Measurements from ENCODE around the gene PSMC3IP.
A peak's percentile ranks its signal among the peaks of the same experiment; 100 is the strongest.
"Not testable (repeated sequence)": the region's sequence is repeated elsewhere in the genome, so short reads cannot be mapped to it uniquely, and the experiment has no call there.

The PSMC3IP gene

DNA sequence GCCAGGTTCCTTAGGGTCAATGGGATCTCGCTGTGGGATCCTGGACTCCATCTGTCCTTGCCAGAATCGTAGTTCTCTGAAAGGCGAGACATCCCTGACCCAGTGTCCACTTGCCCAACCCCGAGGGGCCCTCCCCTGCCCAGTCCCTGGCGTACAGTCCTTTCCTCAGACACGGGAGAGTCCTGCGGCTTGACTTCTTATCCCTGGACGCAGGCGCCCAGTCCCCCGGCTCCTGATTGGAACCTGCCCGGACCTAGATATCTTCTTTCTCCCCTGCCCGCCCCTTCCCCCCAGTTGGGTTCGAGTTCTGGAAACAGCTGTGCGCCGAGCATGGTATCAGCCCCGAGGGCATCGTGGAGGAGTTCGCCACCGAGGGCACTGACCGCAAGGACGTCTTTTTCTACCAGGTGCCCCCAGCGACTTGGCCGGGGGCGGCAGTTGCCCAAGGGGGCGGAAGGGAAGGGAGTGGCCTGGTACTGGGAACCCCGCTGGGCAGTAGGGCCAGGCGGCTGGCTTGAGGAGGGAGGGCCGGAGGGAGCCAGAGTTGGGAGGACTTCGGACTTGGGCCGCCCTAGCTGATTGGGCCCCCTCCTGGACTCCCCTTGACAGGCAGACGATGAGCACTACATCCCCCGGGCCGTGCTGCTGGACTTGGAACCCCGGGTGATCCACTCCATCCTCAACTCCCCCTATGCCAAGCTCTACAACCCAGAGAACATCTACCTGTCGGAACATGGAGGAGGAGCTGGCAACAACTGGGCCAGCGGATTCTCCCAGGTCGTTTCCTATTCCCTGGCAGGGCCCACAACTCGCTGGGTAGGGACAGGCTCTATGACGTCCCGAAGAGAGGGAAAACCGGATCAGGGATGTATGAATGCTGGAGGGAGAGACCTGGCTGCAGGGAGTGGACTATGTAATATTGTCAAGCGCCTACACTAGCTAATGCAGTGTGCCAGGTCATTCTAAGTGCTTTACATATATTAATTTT lies 32.6 kb upstream of the PSMC3IP start:
- Histone ChIP-seq H3K4me3 (ENCODE audit: insufficient read depth, low read depth, low read length, poor library complexity, severe bottlenecking) (peak overlapping the region; percentile 77), H3K27ac (ENCODE audit: insufficient read depth, low read length, poor library complexity, severe bottlenecking) (peak overlapping the region; percentile 72), H3K36me3 (ENCODE audit: control insufficient read depth, insufficient read depth, low read length) (peaks cover 23% of the 10 kb centered on the region), H3K4me1 (ENCODE audit: control insufficient read depth, insufficient read depth, low read length, poor library complexity, severe bottlenecking) (peaks cover 20% of the 10 kb centered on the region)
- not testable (repeated sequence) for H3K9me3 ChIP-seq (ENCODE audit: control insufficient read depth, low read length); H3K27me3 ChIP-seq (replicated peaks; ENCODE audit: control insufficient read depth, insufficient read depth, low read length, poor library complexity, severe bottlenecking)
- DNase-seq, result peak in 1 of 3 donors; percentile 0

DNA sequence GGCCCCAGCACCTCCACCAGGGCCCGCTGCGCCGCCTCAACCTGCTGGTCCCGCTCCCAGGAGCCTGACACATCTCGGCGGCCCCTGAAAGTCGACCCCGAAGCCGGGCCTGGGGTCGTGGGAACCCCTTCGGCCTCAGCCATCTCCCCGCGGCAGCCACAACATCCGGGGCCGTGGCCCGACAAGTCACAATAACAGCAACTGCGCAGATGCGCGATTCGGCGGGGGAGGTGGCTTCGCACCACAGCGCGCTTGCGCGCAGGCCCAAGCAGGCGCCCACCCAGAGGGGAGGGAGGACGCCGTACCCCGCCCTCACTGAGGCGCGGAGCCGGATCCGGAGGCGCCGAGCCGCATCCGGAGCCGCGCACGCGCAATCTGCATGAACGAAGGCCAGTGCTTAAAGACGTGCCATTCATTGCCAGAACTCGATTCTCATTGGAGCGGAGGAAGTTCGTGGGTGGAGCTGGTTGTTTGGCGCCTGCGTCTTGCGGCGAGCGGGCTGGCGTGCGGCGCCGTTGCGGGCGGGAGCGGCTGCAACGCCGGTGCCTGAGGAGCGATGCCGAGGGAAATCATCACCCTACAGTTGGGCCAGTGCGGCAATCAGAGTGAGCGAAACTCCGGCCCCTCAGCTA lies 31.8 kb upstream of the PSMC3IP start, which contains the start of the genes RETREG3 and TUBG1:
TSS of gene RETREG3 (minus strand) at position 193 of the 632 bp plus-strand sequence. CDS start at position 143, 50 bp downstream.
TSS of gene TUBG1 (plus strand) at position 502 of the 632 bp plus-strand sequence. CDS start at position 557, 55 bp downstream.
- Histone ChIP-seq H3K4me1 (ENCODE audit: control insufficient read depth, insufficient read depth, low read length, poor library complexity, severe bottlenecking) (peaks cover 20% of the 10 kb centered on the region), H3K9me3 (ENCODE audit: control insufficient read depth, low read length) (no peaks in the 10 kb centered on the region), H3K27ac (ENCODE audit: insufficient read depth, low read length, poor library complexity, severe bottlenecking) (peak within 1 kb of the TSS; percentile 96)

DNA sequence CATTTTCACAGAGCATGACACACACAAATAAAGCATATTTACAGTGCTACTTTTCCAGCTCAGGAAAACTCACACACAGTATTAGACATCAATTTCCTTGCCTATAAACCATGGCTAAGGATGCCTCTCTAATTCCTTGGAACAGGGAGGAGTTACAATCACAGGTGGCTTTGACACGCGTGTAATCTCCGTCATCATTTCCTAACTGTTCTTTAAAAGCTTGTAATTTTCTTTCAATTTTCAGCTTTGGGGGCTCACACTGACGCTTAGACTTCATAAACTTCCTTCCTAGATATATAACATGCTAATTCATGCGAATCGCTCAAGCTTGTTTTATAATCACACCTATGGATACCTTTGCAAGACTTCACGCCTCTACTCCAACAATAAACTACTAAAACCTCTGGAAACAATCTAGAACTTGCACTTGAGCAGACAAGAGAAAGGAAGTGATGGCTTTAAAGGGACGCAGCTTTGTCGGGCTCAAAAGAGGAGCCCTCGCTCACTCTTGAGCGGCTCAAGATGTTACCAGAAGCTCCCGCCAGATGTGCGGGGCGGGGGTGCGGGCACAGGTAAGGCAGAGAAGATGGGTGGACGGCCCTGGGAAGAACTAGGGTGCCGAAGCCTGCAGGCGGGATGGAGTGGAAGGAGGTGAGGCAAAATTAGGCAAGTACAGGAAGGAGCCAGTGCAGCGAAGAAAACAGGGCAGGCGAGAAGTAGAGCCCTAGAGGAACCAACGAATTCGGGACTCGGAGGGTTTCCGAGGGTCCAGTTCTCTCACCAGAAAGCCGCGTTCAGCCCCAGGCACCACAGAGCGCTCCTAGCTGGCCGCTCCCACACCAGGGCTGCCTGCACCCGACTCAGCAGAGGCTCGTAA lies 31.0 kb upstream of the PSMC3IP start:
- peak overlapping the region; percentile 96 for H3K27ac ChIP-seq (ENCODE audit: insufficient read depth, low read length, poor library complexity, severe bottlenecking)
- H3K9me3 ChIP-seq (ENCODE audit: control insufficient read depth, low read length), result no peaks in the 10 kb centered on the region
- DNase-seq, result peak in 1 of 3 donors; percentile 3
- H3K4me3 ChIP-seq (ENCODE audit: insufficient read depth, low read depth, low read length, poor library complexity, severe bottlenecking), result peak overlapping the region; percentile 87
- peaks cover 20% of the 10 kb centered on the region for H3K4me1 ChIP-seq (ENCODE audit: control insufficient read depth, insufficient read depth, low read length, poor library complexity, severe bottlenecking)
- H3K27me3 ChIP-seq (replicated peaks; ENCODE audit: control insufficient read depth, insufficient read depth, low read length, poor library complexity, severe bottlenecking), result no peaks in the 10 kb centered on the region
- H3K36me3 ChIP-seq (ENCODE audit: control insufficient read depth, insufficient read depth, low read length), result peaks cover 9% of the 10 kb centered on the region

More for the DNA sequence above, 31.8 kb upstream of the PSMC3IP start, which contains the start of the genes RETREG3 and TUBG1:
- H3K4me3 ChIP-seq (ENCODE audit: insufficient read depth, low read depth, low read length, poor library complexity, severe bottlenecking), result peak within 1 kb of the TSS; percentile 87
- no peaks in the 10 kb centered on the region for H3K27me3 ChIP-seq (replicated peaks; ENCODE audit: control insufficient read depth, insufficient read depth, low read length, poor library complexity, severe bottlenecking)
- peak; percentile 98 to 99 (median 99) for DNase-seq
- peaks cover 16% of the 10 kb centered on the region for H3K36me3 ChIP-seq (ENCODE audit: control insufficient read depth, insufficient read depth, low read length)

DNA sequence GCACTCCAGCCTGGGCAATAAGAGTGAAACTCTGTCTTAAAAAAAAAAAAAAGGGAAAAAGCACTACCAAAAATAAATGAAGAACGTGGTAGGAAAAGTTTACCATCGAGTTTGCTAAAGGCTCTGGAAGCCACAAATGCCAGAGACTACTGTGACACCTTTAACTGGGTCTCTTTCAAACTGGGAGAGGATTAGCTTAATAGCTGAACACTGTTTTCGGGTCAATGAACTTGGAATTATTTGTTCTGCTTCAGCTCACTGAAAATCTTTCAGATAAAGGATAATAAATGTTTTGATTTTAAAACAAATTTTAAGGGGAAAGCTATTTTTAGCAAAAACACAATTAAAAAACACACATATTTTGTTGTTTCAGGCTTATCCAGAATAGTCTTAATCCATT lies 30.2 kb upstream of the PSMC3IP start:
- Histone ChIP-seq H3K4me3 (ENCODE audit: insufficient read depth, low read depth, low read length, poor library complexity, severe bottlenecking) (peak overlapping the region; percentile 87), H3K27me3 (replicated peaks; ENCODE audit: control insufficient read depth, insufficient read depth, low read length, poor library complexity, severe bottlenecking) (no peaks in the 10 kb centered on the region), H3K4me1 (ENCODE audit: control insufficient read depth, insufficient read depth, low read length, poor library complexity, severe bottlenecking) (peaks cover 20% of the 10 kb centered on the region), H3K9me3 (ENCODE audit: control insufficient read depth, low read length) (no peaks in the 10 kb centered on the region), H3K27ac (ENCODE audit: insufficient read depth, low read length, poor library complexity, severe bottlenecking) (peak overlapping the region; percentile 96), H3K36me3 (ENCODE audit: control insufficient read depth, insufficient read depth, low read length) (peaks cover 8% of the 10 kb centered on the region)
- DNase-seq, result no peak

DNA sequence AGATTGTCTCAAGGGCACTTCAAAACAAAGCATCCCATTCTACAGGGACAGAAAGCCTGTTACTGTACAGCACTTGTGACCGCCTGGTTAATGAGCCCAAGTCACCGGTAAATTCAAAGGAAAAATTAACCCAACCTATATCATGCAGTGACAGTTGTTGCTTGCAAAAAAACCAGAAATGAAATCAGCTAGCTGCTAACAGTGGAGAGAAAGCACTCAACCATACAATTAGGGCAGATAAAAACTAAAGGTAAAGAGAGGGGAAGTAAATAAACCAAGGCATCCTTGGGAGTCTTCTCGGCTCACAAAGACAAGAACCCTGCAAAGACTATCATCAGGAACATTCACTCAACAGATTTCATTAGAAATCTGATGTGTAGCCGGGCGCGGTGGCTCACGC lies 25.8 kb upstream of the PSMC3IP start:
- no peak overlapping the region for H3K27ac ChIP-seq (ENCODE audit: insufficient read depth, low read length, poor library complexity, severe bottlenecking)
- H3K4me3 ChIP-seq (ENCODE audit: insufficient read depth, low read depth, low read length, poor library complexity, severe bottlenecking), result no peak overlapping the region

DNA sequence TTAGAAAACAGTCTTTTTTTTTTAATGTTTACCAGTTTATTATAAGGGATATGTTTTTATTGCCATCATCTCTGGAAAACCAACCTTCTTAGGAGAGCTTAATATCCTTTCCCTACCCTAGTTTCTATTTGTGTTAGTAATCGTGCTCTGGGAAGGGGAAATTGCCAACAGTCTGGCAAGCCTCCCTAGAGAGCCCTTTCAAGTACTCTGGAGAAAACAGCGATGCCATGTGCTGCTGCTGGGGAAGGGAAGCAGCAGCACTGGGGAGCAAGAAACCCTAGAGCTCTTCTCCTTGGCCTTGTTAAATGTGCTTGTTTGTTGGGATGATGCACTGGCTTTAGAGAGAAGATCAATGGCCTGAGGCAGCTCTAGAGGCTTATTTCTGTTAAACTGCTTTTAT lies 21.4 kb upstream of the PSMC3IP start:
- peaks cover 15% of the 10 kb centered on the region for H3K36me3 ChIP-seq (ENCODE audit: control insufficient read depth, insufficient read depth, low read length)
- H3K4me1 ChIP-seq (ENCODE audit: control insufficient read depth, insufficient read depth, low read length, poor library complexity, severe bottlenecking), result no peaks in the 10 kb centered on the region
- no peaks in the 10 kb centered on the region for H3K27me3 ChIP-seq (replicated peaks; ENCODE audit: control insufficient read depth, insufficient read depth, low read length, poor library complexity, severe bottlenecking)
- no peak overlapping the region for H3K27ac ChIP-seq (ENCODE audit: insufficient read depth, low read length, poor library complexity, severe bottlenecking)
- H3K9me3 ChIP-seq (ENCODE audit: control insufficient read depth, low read length), result no peaks in the 10 kb centered on the region
- DNase-seq, result no peak
- no peak overlapping the region for H3K4me3 ChIP-seq (ENCODE audit: insufficient read depth, low read depth, low read length, poor library complexity, severe bottlenecking)

More for the DNA sequence above, 25.8 kb upstream of the PSMC3IP start:
- Histone ChIP-seq H3K36me3 (ENCODE audit: control insufficient read depth, insufficient read depth, low read length) (peaks cover 9% of the 10 kb centered on the region), H3K4me1 (ENCODE audit: control insufficient read depth, insufficient read depth, low read length, poor library complexity, severe bottlenecking) (peaks cover 18% of the 10 kb centered on the region), H3K9me3 (ENCODE audit: control insufficient read depth, low read length) (no peaks in the 10 kb centered on the region), H3K27me3 (replicated peaks; ENCODE audit: control insufficient read depth, insufficient read depth, low read length, poor library complexity, severe bottlenecking) (no peaks in the 10 kb centered on the region)
- DNase-seq, result no peak

DNA sequence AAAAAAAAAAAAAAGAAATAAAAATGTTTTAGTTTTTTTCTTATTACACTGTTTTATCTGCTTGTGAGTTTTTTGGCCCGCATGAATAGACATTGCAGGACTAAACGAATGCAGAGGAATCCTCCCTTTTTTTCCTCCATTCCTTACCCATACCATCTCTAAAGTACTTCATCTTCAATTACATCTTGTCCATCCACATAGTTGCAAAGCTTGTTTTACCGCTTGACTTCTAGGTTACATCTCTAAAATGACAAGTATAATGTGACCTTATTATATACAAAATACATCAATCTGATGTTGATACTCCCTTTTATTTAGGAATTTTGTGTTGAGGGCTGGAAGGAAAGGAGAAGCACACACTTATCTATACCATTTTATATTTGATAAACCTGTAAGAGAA lies 18.9 kb upstream of the PSMC3IP start:
- H3K4me1 ChIP-seq (ENCODE audit: control insufficient read depth, insufficient read depth, low read length, poor library complexity, severe bottlenecking), result no peaks in the 10 kb centered on the region

DNA sequence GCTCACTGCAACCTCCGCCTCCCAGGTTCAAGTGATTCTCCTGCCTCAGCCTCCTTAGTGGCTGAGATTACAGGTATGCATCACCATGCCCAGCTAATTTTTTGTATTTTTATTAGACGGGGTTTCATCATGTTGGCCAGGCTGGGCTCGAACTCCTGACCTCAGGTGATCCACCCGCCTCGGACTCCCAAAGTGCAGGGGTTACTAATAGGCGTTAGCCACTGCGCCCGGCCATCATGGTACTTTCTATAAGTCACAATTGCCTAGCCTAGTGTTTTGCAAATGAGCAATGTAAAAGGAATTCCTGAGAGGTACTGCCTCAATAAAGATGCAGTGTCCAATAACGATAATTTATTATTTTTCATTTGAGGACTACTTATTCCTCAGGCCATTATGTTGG lies 13.9 kb upstream of the PSMC3IP start:
- no peaks in the 10 kb centered on the region for H3K4me1 ChIP-seq (ENCODE audit: control insufficient read depth, insufficient read depth, low read length, poor library complexity, severe bottlenecking)
- H3K4me3 ChIP-seq (ENCODE audit: insufficient read depth, low read depth, low read length, poor library complexity, severe bottlenecking), result no peak overlapping the region
- no peak overlapping the region for H3K27ac ChIP-seq (ENCODE audit: insufficient read depth, low read length, poor library complexity, severe bottlenecking)
- no peaks in the 10 kb centered on the region for H3K9me3 ChIP-seq (ENCODE audit: control insufficient read depth, low read length)
- H3K36me3 ChIP-seq (ENCODE audit: control insufficient read depth, insufficient read depth, low read length), result peaks cover 58% of the 10 kb centered on the region
- no peak for DNase-seq
- H3K27me3 ChIP-seq (replicated peaks; ENCODE audit: control insufficient read depth, insufficient read depth, low read length, poor library complexity, severe bottlenecking), result no peaks in the 10 kb centered on the region

More for the DNA sequence above, 18.9 kb upstream of the PSMC3IP start:
- Histone ChIP-seq H3K27ac (ENCODE audit: insufficient read depth, low read length, poor library complexity, severe bottlenecking) (no peak overlapping the region), H3K4me3 (ENCODE audit: insufficient read depth, low read depth, low read length, poor library complexity, severe bottlenecking) (no peak overlapping the region), H3K27me3 (replicated peaks; ENCODE audit: control insufficient read depth, insufficient read depth, low read length, poor library complexity, severe bottlenecking) (no peaks in the 10 kb centered on the region), H3K9me3 (ENCODE audit: control insufficient read depth, low read length) (no peaks in the 10 kb centered on the region), H3K36me3 (ENCODE audit: control insufficient read depth, insufficient read depth, low read length) (peaks cover 23% of the 10 kb centered on the region)
- DNase-seq, result no peak

DNA sequence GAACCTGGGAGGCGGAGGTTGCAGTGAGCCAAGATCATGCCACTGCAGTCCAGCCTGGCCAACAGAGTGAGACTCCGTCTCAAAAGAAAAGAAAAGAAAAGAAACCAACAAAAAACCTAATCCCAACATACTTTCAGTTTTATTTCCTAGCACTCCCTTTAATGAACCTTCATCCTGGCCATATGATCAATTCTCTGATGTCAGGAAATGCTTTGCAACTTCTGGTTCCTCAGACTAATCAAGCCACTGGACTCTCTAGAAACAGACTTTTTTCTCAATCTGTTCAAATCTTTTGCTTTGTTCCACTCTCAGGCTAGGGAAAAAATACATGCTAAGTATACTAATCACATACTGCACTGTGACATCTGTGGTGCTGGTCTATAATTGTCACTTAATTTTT lies 13.4 kb upstream of the PSMC3IP start:
- no peaks in the 10 kb centered on the region for H3K4me1 ChIP-seq (ENCODE audit: control insufficient read depth, insufficient read depth, low read length, poor library complexity, severe bottlenecking)
- DNase-seq, result no peak
- H3K36me3 ChIP-seq (ENCODE audit: control insufficient read depth, insufficient read depth, low read length), result peaks cover 62% of the 10 kb centered on the region
- no peaks in the 10 kb centered on the region for H3K27me3 ChIP-seq (replicated peaks; ENCODE audit: control insufficient read depth, insufficient read depth, low read length, poor library complexity, severe bottlenecking)
- no peak overlapping the region for H3K27ac ChIP-seq (ENCODE audit: insufficient read depth, low read length, poor library complexity, severe bottlenecking)
- H3K4me3 ChIP-seq (ENCODE audit: insufficient read depth, low read depth, low read length, poor library complexity, severe bottlenecking), result no peak overlapping the region
- no peaks in the 10 kb centered on the region for H3K9me3 ChIP-seq (ENCODE audit: control insufficient read depth, low read length)

Measured in effector memory CD4-positive, alpha-beta T cell (primary cell).